ENCODE measurements around the gene SLIT3. TPM values are rescaled to one million over a fixed set of nuclear protein-coding genes. Genes with fewer than 3 reads are reported as not detected.
"Not testable (repeated sequence)": the region's sequence is repeated elsewhere in the genome, so short reads cannot be mapped to it uniquely, and the experiment has no call there.

SLIT3 gene
- total RNA-seq, 4 donors from 2014 or later, result 10.8 to 30.8 (median 18.4) TPM

DNA sequence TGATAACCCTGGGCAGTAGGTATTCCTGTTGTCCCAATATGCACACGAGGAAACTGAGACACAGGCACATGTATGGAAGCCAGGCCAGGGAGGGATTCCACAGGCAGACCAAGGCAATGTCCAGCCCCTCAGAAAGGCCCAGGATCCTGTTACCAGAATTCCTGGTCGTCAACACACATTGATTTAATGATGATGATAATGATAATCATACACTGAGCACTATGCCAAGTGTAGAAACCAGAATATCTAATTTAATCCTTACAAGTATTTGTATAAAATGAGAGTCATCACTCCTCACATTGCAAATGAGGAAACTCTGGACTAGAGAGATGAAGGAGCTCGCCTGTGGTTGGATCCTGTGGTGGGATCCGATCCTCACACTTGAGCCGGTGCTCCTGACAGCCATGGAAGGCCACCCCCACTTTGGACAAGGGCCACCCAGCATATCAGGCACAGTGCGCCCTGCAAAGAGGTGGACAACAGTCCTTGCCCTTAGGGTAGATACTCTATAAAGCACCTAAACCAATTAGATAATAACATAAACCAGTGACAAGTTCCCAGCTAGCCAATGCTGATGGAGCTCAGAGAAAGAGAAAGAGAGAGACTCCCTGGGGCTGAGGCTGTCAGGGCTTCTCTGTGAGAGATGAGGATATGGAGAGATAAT lies 185.3 kb downstream of the SLIT3 start:
- H3K27ac ChIP-seq, result no peak overlapping the region
- H3K27me3 ChIP-seq, result no peaks in the 10 kb centered on the region
- H3K4me3 ChIP-seq, result no peak overlapping the region
- H3K36me3 ChIP-seq, result no peaks in the 10 kb centered on the region
- WGBS, result 73% methylated on average over 6 of the region's 6 CpGs
- H3K9me3 ChIP-seq, result no peaks in the 10 kb centered on the region
- TF ChIP-seq POLR2A (IDR thresholded peaks at IDR 0.05) (no peak), EP300 (IDR thresholded peaks at IDR 0.05) (no peak), POLR2AphosphoS5 (IDR thresholded peaks at IDR 0.05) (no peak)
- TF ChIP-seq, protein P1, sequence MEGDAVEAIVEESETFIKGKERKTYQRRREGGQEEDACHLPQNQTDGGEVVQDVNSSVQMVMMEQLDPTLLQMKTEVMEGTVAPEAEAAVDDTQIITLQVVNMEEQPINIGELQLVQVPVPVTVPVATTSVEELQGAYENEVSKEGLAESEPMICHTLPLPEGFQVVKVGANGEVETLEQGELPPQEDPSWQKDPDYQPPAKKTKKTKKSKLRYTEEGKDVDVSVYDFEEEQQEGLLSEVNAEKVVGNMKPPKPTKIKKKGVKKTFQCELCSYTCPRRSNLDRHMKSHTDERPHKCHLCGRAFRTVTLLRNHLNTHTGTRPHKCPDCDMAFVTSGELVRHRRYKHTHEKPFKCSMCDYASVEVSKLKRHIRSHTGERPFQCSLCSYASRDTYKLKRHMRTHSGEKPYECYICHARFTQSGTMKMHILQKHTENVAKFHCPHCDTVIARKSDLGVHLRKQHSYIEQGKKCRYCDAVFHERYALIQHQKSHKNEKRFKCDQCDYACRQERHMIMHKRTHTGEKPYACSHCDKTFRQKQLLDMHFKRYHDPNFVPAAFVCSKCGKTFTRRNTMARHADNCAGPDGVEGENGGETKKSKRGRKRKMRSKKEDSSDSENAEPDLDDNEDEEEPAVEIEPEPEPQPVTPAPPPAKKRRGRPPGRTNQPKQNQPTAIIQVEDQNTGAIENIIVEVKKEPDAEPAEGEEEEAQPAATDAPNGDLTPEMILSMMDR (IDR thresholded peaks at IDR 0.05), result no peak
- H3K4me1 ChIP-seq, result peaks cover 12% of the 10 kb centered on the region
- DNase-seq (ENCODE audit: low spot score in 2 of 2), result no peak

GRCh38 chr5:169114466-169115065 lies 186.4 kb downstream of the SLIT3 start:
- TF ChIP-seq POLR2AphosphoS5 (IDR thresholded peaks at IDR 0.05) (no peak), POLR2A (IDR thresholded peaks at IDR 0.05) (no peak), EP300 (IDR thresholded peaks at IDR 0.05) (no peak)
- TF ChIP-seq, protein P1 (IDR thresholded peaks at IDR 0.05), result no peak
- Histone ChIP-seq H3K36me3 (no peaks in the 10 kb centered on the region), H3K4me1 (peaks cover 9% of the 10 kb centered on the region), H3K27ac (no peak overlapping the region), H3K27me3 (no peaks in the 10 kb centered on the region), H3K9me3 (no peaks in the 10 kb centered on the region), H3K4me3 (no peak overlapping the region)
- DNase-seq (ENCODE audit: low spot score in 2 of 2), result no peak
- WGBS, result 43% methylated on average over 7 of the region's 7 CpGs

DNA sequence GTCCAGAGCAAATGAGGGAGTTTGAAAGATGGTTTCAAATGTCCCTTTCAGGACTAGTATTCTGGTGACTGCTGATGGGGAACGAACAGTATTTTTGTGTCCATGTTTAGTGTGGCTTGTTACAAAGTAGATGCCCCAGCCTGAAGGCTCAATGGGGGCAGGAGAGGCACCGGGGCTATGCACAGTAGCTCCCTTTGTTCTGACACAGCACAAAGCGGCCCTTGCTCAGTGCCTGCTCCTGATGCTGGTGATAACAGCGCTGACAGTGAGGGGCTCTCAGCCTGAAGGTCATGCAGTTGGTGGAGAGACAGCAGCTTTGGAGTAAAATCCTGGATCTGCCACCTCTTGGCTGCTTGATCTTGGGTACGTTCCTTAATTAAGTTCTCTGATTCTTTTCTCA lies 188.9 kb downstream of the SLIT3 start:
- H3K4me1 ChIP-seq, result peaks cover 5% of the 10 kb centered on the region
- no peaks in the 10 kb centered on the region for H3K36me3 ChIP-seq
- no peak for DNase-seq (ENCODE audit: low spot score in 2 of 2)
- H3K4me3 ChIP-seq, result no peak overlapping the region
- H3K9me3 ChIP-seq, result no peaks in the 10 kb centered on the region
- TF ChIP-seq POLR2AphosphoS5 (IDR thresholded peaks at IDR 0.05), result no peak
- TF ChIP-seq POLR2A (IDR thresholded peaks at IDR 0.05), result no peak
- no peak for TF ChIP-seq EP300 (IDR thresholded peaks at IDR 0.05)
- TF ChIP-seq, protein P1 (IDR thresholded peaks at IDR 0.05), result no peak
- H3K27ac ChIP-seq, result no peak overlapping the region
- 79% methylated on average over 3 of the region's 5 CpGs for WGBS
- H3K27me3 ChIP-seq, result no peaks in the 10 kb centered on the region

GRCh38 chr5:169106911-169107706 lies 193.8 kb downstream of the SLIT3 start:
- 70% methylated on average over 10 of the region's 10 CpGs for WGBS
- TF ChIP-seq POLR2A (IDR thresholded peaks at IDR 0.05) (no peak), POLR2AphosphoS5 (IDR thresholded peaks at IDR 0.05) (no peak), EP300 (IDR thresholded peaks at IDR 0.05) (no peak)
- TF ChIP-seq, protein P1 (IDR thresholded peaks at IDR 0.05), result no peak

GRCh38 chr5:169105582-169105981 lies 195.4 kb downstream of the SLIT3 start:
- H3K4me1 ChIP-seq, result peaks cover 23% of the 10 kb centered on the region
- not testable (repeated sequence) for H3K27me3 ChIP-seq; H3K9me3 ChIP-seq; H3K36me3 ChIP-seq; H3K27ac ChIP-seq; DNase-seq (ENCODE audit: low spot score in 2 of 2); H3K4me3 ChIP-seq
- WGBS, result 85% methylated on average over 2 of the region's 2 CpGs

More at GRCh38 chr5:169106911-169107706, 193.8 kb downstream of the SLIT3 start:
- Histone ChIP-seq H3K9me3 (no peaks in the 10 kb centered on the region), H3K27me3 (no peaks in the 10 kb centered on the region), H3K4me1 (peaks cover 18% of the 10 kb centered on the region), H3K4me3 (no peak overlapping the region), H3K27ac (no peak overlapping the region), H3K36me3 (no peaks in the 10 kb centered on the region)
- DNase-seq (ENCODE audit: low spot score in 2 of 2), result no peak

Measured in suprapubic skin (tissue), 4 donors.